ENCODE results near the gene SH3BP5L.

The SH3BP5L gene
- 38.1 reads per million, percentile 62 among the genes with 10 or more reads in this experiment for total RNA-seq

- peak; percentile 86 for DNase-seq
Observed at GRCh38 chr1:248825909-248826760, at the start of gene SH3BP5L. Gene SH3BP5L (minus strand): TSS chr1:248825915. CDS start chr1:248824935, 980 bp downstream.

- peak; percentile 71 for DNase-seq
Observed at GRCh38 chr1:248873993-248874533, 48.3 kb upstream of the SH3BP5L start.

- peak; percentile 85 for DNase-seq
Observed at GRCh38 chr1:248873409-248873992, 47.8 kb upstream of the SH3BP5L start.

- DNase-seq = peak; percentile 13
Observed at GRCh38 chr1:248872752-248873408, 47.2 kb upstream of the SH3BP5L start.

GRCh38 chr1:248871837-248872401, 46.2 kb upstream of the SH3BP5L start:
- no peak for DNase-seq

- peak; percentile 79 for DNase-seq
Observed at GRCh38 chr1:248862998-248863881, 37.5 kb upstream of the SH3BP5L start.

- DNase-seq = no peak
Observed at GRCh38 chr1:248862695-248862997, 36.9 kb upstream of the SH3BP5L start.

- DNase-seq = no peak
Observed at GRCh38 chr1:248861616-248862015, 35.9 kb upstream of the SH3BP5L start.

GRCh38 chr1:248860007-248860406, 34.3 kb upstream of the SH3BP5L start:
- no peak for DNase-seq

- DNase-seq = peak; percentile 96
Observed at GRCh38 chr1:248858891-248859889, 33.5 kb upstream of the SH3BP5L start, which contains the start of gene ZNF692. Gene ZNF692 (minus strand): TSS chr1:248859085. CDS start chr1:248858309, 776 bp downstream.

GRCh38 chr1:248858096-248858890, 32.6 kb upstream of the SH3BP5L start:
- no peak for DNase-seq

GRCh38 chr1:248857749-248858095, 32.0 kb upstream of the SH3BP5L start:
- DNase-seq = no peak

GRCh38 chr1:248857201-248857600, 31.5 kb upstream of the SH3BP5L start:
- DNase-seq = no peak

- DNase-seq = no peak
Observed at GRCh38 chr1:248856176-248856575, 30.5 kb upstream of the SH3BP5L start.

- DNase-seq = no peak
Observed at GRCh38 chr1:248855580-248855979, 29.9 kb upstream of the SH3BP5L start.

GRCh38 chr1:248853663-248854375, 28.1 kb upstream of the SH3BP5L start:
- DNase-seq = no peak

GRCh38 chr1:248852481-248853405, 27.0 kb upstream of the SH3BP5L start:
- no peak for DNase-seq

GRCh38 chr1:248851390-248851789, 25.7 kb upstream of the SH3BP5L start:
- DNase-seq = no peak

All from effector CD4-positive, alpha-beta T cell (primary cell).